ENCODE data around the gene EMSY.

Gene EMSY

DNA sequence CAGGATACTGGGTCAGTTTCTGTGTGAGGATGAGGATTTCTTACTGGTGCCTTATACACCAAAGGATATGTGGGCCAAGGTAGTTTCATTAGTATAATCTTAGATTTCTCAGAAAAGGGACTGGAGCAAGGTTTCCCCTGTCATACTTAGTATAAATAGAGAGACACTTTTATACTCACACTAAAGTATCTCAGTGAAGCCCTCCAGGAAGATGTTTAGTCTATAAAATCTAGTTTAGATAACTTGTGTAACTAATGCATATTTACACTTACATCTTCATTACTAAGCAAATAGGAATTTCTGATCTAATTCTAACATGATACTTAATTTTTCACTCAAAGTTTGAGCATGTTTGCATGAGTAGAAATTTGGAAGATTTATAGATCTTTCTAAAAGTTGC is 11.1 kb downstream of the EMSY start:
- no peaks in the 10 kb centered on the region for H3K4me1 ChIP-seq (ENCODE audit: control insufficient read depth, insufficient read depth, low read length, poor library complexity, severe bottlenecking)

GRCh38 chr11:76456571-76456970 is 11.8 kb downstream of the EMSY start:
- no peak overlapping the region for H3K4me3 ChIP-seq (ENCODE audit: insufficient read depth, low read depth, low read length, poor library complexity, severe bottlenecking)
- DNase-seq: no peak
- no peaks in the 10 kb centered on the region for H3K27me3 ChIP-seq (replicated peaks; ENCODE audit: control insufficient read depth, insufficient read depth, low read length, poor library complexity, severe bottlenecking)
- no peaks in the 10 kb centered on the region for H3K4me1 ChIP-seq (ENCODE audit: control insufficient read depth, insufficient read depth, low read length, poor library complexity, severe bottlenecking)
- no peaks in the 10 kb centered on the region for H3K9me3 ChIP-seq (ENCODE audit: control insufficient read depth, low read length)
- H3K36me3 ChIP-seq (ENCODE audit: control insufficient read depth, insufficient read depth, low read length): peaks cover 37% of the 10 kb centered on the region
- no peak overlapping the region for H3K27ac ChIP-seq (ENCODE audit: insufficient read depth, low read length, poor library complexity, severe bottlenecking)

More for the DNA sequence above, 11.1 kb downstream of the EMSY start:
- H3K9me3 ChIP-seq (ENCODE audit: control insufficient read depth, low read length): no peaks in the 10 kb centered on the region
- peaks cover 39% of the 10 kb centered on the region for H3K36me3 ChIP-seq (ENCODE audit: control insufficient read depth, insufficient read depth, low read length)
- H3K4me3 ChIP-seq (ENCODE audit: insufficient read depth, low read depth, low read length, poor library complexity, severe bottlenecking): no peak overlapping the region
- H3K27me3 ChIP-seq (replicated peaks; ENCODE audit: control insufficient read depth, insufficient read depth, low read length, poor library complexity, severe bottlenecking): no peaks in the 10 kb centered on the region
- H3K27ac ChIP-seq (ENCODE audit: insufficient read depth, low read length, poor library complexity, severe bottlenecking): no peak overlapping the region
- DNase-seq: no peak

DNA sequence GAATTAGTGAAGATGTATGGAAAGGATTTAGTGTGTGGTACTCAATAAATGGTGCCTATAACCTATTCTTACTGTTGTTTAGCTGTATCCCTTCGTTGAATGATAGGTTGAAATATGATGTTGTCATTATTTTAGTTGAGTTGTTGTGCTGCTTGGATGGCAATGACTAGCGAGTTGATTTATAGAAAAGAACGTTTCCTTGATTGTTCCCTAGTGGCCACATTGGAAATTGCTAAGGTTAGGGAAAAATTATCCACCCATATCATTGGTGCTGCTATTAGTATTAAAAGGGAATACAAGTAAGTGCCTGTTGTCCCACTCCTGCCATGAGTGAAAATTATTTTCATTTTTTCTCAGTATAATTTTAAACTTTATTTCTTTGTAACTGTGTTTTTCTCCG is 14.5 kb downstream of the EMSY start:
- Histone ChIP-seq H3K27ac (ENCODE audit: insufficient read depth, low read length, poor library complexity, severe bottlenecking) (no peak overlapping the region), H3K36me3 (ENCODE audit: control insufficient read depth, insufficient read depth, low read length) (peaks cover 28% of the 10 kb centered on the region), H3K9me3 (ENCODE audit: control insufficient read depth, low read length) (no peaks in the 10 kb centered on the region), H3K27me3 (replicated peaks; ENCODE audit: control insufficient read depth, insufficient read depth, low read length, poor library complexity, severe bottlenecking) (no peaks in the 10 kb centered on the region), H3K4me1 (ENCODE audit: control insufficient read depth, insufficient read depth, low read length, poor library complexity, severe bottlenecking) (no peaks in the 10 kb centered on the region), H3K4me3 (ENCODE audit: insufficient read depth, low read depth, low read length, poor library complexity, severe bottlenecking) (no peak overlapping the region)
- DNase-seq: no peak

DNA sequence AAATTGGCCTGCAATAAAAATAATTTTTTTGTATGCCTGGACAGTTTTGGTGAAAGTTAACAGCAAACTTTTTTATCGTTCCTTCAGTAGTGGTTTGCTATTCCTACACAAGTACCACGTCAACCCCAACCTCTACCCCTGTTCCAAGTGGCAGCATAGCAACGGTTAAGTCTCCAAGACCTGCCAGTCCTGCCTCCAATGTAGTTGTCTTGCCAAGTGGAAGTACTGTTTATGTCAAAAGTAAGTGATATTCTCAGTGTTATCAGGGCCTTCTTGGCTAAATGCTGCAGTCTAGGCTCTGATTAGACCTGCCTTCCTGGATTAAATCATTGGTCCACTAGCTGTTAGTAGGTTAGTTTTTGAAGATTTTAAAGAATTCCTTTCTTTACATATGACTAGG is 15.0 kb downstream of the EMSY start:
- Histone ChIP-seq H3K27me3 (replicated peaks; ENCODE audit: control insufficient read depth, insufficient read depth, low read length, poor library complexity, severe bottlenecking) (no peaks in the 10 kb centered on the region), H3K9me3 (ENCODE audit: control insufficient read depth, low read length) (no peaks in the 10 kb centered on the region), H3K4me1 (ENCODE audit: control insufficient read depth, insufficient read depth, low read length, poor library complexity, severe bottlenecking) (no peaks in the 10 kb centered on the region), H3K36me3 (ENCODE audit: control insufficient read depth, insufficient read depth, low read length) (peaks cover 28% of the 10 kb centered on the region), H3K4me3 (ENCODE audit: insufficient read depth, low read depth, low read length, poor library complexity, severe bottlenecking) (no peak overlapping the region), H3K27ac (ENCODE audit: insufficient read depth, low read length, poor library complexity, severe bottlenecking) (no peak overlapping the region)
- DNase-seq: no peak

- Histone ChIP-seq H3K36me3 (ENCODE audit: control insufficient read depth, insufficient read depth, low read length) (peaks cover 20% of the 10 kb centered on the region), H3K4me1 (ENCODE audit: control insufficient read depth, insufficient read depth, low read length, poor library complexity, severe bottlenecking) (no peaks in the 10 kb centered on the region)
Measured at GRCh38 chr11:76462317-76462716, 17.5 kb downstream of the EMSY start.

GRCh38 chr11:76465701-76466100 is 20.9 kb downstream of the EMSY start:
- Histone ChIP-seq H3K27ac (ENCODE audit: insufficient read depth, low read length, poor library complexity, severe bottlenecking) (no peak overlapping the region), H3K4me1 (ENCODE audit: control insufficient read depth, insufficient read depth, low read length, poor library complexity, severe bottlenecking) (no peaks in the 10 kb centered on the region), H3K9me3 (ENCODE audit: control insufficient read depth, low read length) (no peaks in the 10 kb centered on the region), H3K4me3 (ENCODE audit: insufficient read depth, low read depth, low read length, poor library complexity, severe bottlenecking) (no peak overlapping the region), H3K27me3 (replicated peaks; ENCODE audit: control insufficient read depth, insufficient read depth, low read length, poor library complexity, severe bottlenecking) (no peaks in the 10 kb centered on the region), H3K36me3 (ENCODE audit: control insufficient read depth, insufficient read depth, low read length) (peaks cover 16% of the 10 kb centered on the region)
- no peak for DNase-seq

More at GRCh38 chr11:76462317-76462716, 17.5 kb downstream of the EMSY start:
- Histone ChIP-seq H3K4me3 (ENCODE audit: insufficient read depth, low read depth, low read length, poor library complexity, severe bottlenecking) (no peak overlapping the region), H3K9me3 (ENCODE audit: control insufficient read depth, low read length) (no peaks in the 10 kb centered on the region), H3K27me3 (replicated peaks; ENCODE audit: control insufficient read depth, insufficient read depth, low read length, poor library complexity, severe bottlenecking) (no peaks in the 10 kb centered on the region), H3K27ac (ENCODE audit: insufficient read depth, low read length, poor library complexity, severe bottlenecking) (no peak overlapping the region)
- DNase-seq: no peak

- no peak overlapping the region for H3K4me3 ChIP-seq (ENCODE audit: insufficient read depth, low read depth, low read length, poor library complexity, severe bottlenecking)
- no peaks in the 10 kb centered on the region for H3K9me3 ChIP-seq (ENCODE audit: control insufficient read depth, low read length)
- peaks cover 19% of the 10 kb centered on the region for H3K36me3 ChIP-seq (ENCODE audit: control insufficient read depth, insufficient read depth, low read length)
- no peaks in the 10 kb centered on the region for H3K4me1 ChIP-seq (ENCODE audit: control insufficient read depth, insufficient read depth, low read length, poor library complexity, severe bottlenecking)
- DNase-seq: no peak
- H3K27me3 ChIP-seq (replicated peaks; ENCODE audit: control insufficient read depth, insufficient read depth, low read length, poor library complexity, severe bottlenecking): no peaks in the 10 kb centered on the region
- H3K27ac ChIP-seq (ENCODE audit: insufficient read depth, low read length, poor library complexity, severe bottlenecking): no peak overlapping the region
Measured at GRCh38 chr11:76466666-76467065, 21.8 kb downstream of the EMSY start.

- Histone ChIP-seq H3K9me3 (ENCODE audit: control insufficient read depth, low read length) (no peaks in the 10 kb centered on the region), H3K36me3 (ENCODE audit: control insufficient read depth, insufficient read depth, low read length) (peaks cover 30% of the 10 kb centered on the region), H3K4me1 (ENCODE audit: control insufficient read depth, insufficient read depth, low read length, poor library complexity, severe bottlenecking) (no peaks in the 10 kb centered on the region), H3K27me3 (replicated peaks; ENCODE audit: control insufficient read depth, insufficient read depth, low read length, poor library complexity, severe bottlenecking) (no peaks in the 10 kb centered on the region), H3K27ac (ENCODE audit: insufficient read depth, low read length, poor library complexity, severe bottlenecking) (no peak overlapping the region), H3K4me3 (ENCODE audit: insufficient read depth, low read depth, low read length, poor library complexity, severe bottlenecking) (no peak overlapping the region)
- DNase-seq: no peak
Measured at GRCh38 chr11:76469141-76469540, 24.3 kb downstream of the EMSY start.

GRCh38 chr11:76471382-76471781 is 26.6 kb downstream of the EMSY start:
- DNase-seq: no peak
- H3K9me3 ChIP-seq (ENCODE audit: control insufficient read depth, low read length): no peaks in the 10 kb centered on the region
- H3K4me1 ChIP-seq (ENCODE audit: control insufficient read depth, insufficient read depth, low read length, poor library complexity, severe bottlenecking): no peaks in the 10 kb centered on the region
- H3K27me3 ChIP-seq (replicated peaks; ENCODE audit: control insufficient read depth, insufficient read depth, low read length, poor library complexity, severe bottlenecking): no peaks in the 10 kb centered on the region
- no peak overlapping the region for H3K4me3 ChIP-seq (ENCODE audit: insufficient read depth, low read depth, low read length, poor library complexity, severe bottlenecking)
- peaks cover 39% of the 10 kb centered on the region for H3K36me3 ChIP-seq (ENCODE audit: control insufficient read depth, insufficient read depth, low read length)
- no peak overlapping the region for H3K27ac ChIP-seq (ENCODE audit: insufficient read depth, low read length, poor library complexity, severe bottlenecking)

- Histone ChIP-seq H3K9me3 (ENCODE audit: control insufficient read depth, low read length) (no peaks in the 10 kb centered on the region), H3K27ac (ENCODE audit: insufficient read depth, low read length, poor library complexity, severe bottlenecking) (no peak overlapping the region), H3K27me3 (replicated peaks; ENCODE audit: control insufficient read depth, insufficient read depth, low read length, poor library complexity, severe bottlenecking) (no peaks in the 10 kb centered on the region), H3K36me3 (ENCODE audit: control insufficient read depth, insufficient read depth, low read length) (peaks cover 13% of the 10 kb centered on the region), H3K4me1 (ENCODE audit: control insufficient read depth, insufficient read depth, low read length, poor library complexity, severe bottlenecking) (no peaks in the 10 kb centered on the region), H3K4me3 (ENCODE audit: insufficient read depth, low read depth, low read length, poor library complexity, severe bottlenecking) (no peak overlapping the region)
- DNase-seq: no peak
Measured at GRCh38 chr11:76480241-76480640, 35.4 kb downstream of the EMSY start.

GRCh38 chr11:76491644-76492043 is 46.8 kb downstream of the EMSY start:
- Histone ChIP-seq H3K27ac (ENCODE audit: insufficient read depth, low read length, poor library complexity, severe bottlenecking) (no peak overlapping the region), H3K9me3 (ENCODE audit: control insufficient read depth, low read length) (no peaks in the 10 kb centered on the region), H3K4me3 (ENCODE audit: insufficient read depth, low read depth, low read length, poor library complexity, severe bottlenecking) (no peak overlapping the region), H3K27me3 (replicated peaks; ENCODE audit: control insufficient read depth, insufficient read depth, low read length, poor library complexity, severe bottlenecking) (no peaks in the 10 kb centered on the region), H3K4me1 (ENCODE audit: control insufficient read depth, insufficient read depth, low read length, poor library complexity, severe bottlenecking) (no peaks in the 10 kb centered on the region), H3K36me3 (ENCODE audit: control insufficient read depth, insufficient read depth, low read length) (peaks cover 15% of the 10 kb centered on the region)
- no peak for DNase-seq

Data from effector memory CD4-positive, alpha-beta T cell (primary cell).